ENCODE measurements around the gene CDC40. TPM values are rescaled to one million over a fixed set of nuclear protein-coding genes. Genes with fewer than 3 reads are reported as not detected.
A peak's percentile ranks its signal among the peaks of the same experiment; 100 is the strongest.

The CDC40 gene
- total and polyA plus RNA-seq, 9 of the 15 experiments (the other 6 are each of a cell fraction or from before 2014, with no cell fraction given): 9.7 to 26.3 (median 15.7) TPM

- H3K79me2 ChIP-seq (ENCODE audit: control insufficient read depth, insufficient read depth, low read length): peaks cover 48% of the 10 kb centered on the region
- peak in 1 of 2 experiments; percentile 63; a peak in 1 of 4 replicates for TF ChIP-seq ARNT (IDR thresholded peaks at IDR 0.05)
- peak; percentile 70 for TF ChIP-seq ZFX (CRISPR knock-in tag; IDR thresholded peaks at IDR 0.05)
- TF ChIP-seq DACH1 (IDR thresholded peaks at IDR 0.05; ENCODE audit: partially characterized antibody): no peak
- no peak for TF ChIP-seq ZNF165 (CRISPR knock-in tag; IDR thresholded peaks at IDR 0.05; ENCODE audit: borderline replicate concordance)
- TF ChIP-seq ATF7 (IDR thresholded peaks at IDR 0.05): peak; percentile 99
- TF ChIP-seq NR2C1 (IDR thresholded peaks at IDR 0.05): 0 out of 2 replicates have a peak, but pooled peaks have one; percentile 15
- peak; percentile 38; the same call in 1 of the 2 replicates for TF ChIP-seq NR2C1 (tag; IDR thresholded peaks at IDR 0.05)
- TF ChIP-seq GABPB1 (CRISPR knock-in tag; IDR thresholded peaks at IDR 0.05): peak; percentile 93
- TF ChIP-seq ZNF175 (CRISPR knock-in tag; IDR thresholded peaks at IDR 0.05; ENCODE audit: low read depth): peak; percentile 87
- TF ChIP-seq ETV1 (tag; conservative IDR thresholded peaks at IDR 0.05; ENCODE audit: low read depth): peak; percentile 73
- TF ChIP-seq, protein P1, sequence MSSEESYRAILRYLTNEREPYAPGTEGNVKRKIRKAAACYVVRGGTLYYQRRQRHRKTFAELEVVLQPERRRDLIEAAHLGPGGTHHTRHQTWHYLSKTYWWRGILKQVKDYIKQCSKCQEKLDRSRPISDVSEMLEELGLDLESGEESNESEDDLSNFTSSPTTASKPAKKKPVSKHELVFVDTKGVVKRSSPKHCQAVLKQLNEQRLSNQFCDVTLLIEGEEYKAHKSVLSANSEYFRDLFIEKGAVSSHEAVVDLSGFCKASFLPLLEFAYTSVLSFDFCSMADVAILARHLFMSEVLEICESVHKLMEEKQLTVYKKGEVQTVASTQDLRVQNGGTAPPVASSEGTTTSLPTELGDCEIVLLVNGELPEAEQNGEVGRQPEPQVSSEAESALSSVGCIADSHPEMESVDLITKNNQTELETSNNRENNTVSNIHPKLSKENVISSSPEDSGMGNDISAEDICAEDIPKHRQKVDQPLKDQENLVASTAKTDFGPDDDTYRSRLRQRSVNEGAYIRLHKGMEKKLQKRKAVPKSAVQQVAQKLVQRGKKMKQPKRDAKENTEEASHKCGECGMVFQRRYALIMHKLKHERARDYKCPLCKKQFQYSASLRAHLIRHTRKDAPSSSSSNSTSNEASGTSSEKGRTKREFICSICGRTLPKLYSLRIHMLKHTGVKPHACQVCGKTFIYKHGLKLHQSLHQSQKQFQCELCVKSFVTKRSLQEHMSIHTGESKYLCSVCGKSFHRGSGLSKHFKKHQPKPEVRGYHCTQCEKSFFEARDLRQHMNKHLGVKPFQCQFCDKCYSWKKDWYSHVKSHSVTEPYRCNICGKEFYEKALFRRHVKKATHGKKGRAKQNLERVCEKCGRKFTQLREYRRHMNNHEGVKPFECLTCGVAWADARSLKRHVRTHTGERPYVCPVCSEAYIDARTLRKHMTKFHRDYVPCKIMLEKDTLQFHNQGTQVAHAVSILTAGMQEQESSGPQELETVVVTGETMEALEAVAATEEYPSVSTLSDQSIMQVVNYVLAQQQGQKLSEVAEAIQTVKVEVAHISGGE (CRISPR knock-in tag; IDR thresholded peaks at IDR 0.05): peak in 1 of 3 experiments; percentile 69; a peak in 2 of 6 replicates
- TF ChIP-seq ZNF174 (CRISPR knock-in tag; IDR thresholded peaks at IDR 0.05): no peak
- no peak for TF ChIP-seq OTX1 (CRISPR knock-in tag; IDR thresholded peaks at IDR 0.05)
- no peak for TF ChIP-seq PTRF (tag; IDR thresholded peaks at IDR 0.05)
- peak; percentile 95 for TF ChIP-seq GABPA (tag; conservative IDR thresholded peaks at IDR 0.05; ENCODE audit: low read depth)
- TF ChIP-seq U2AF1 (optimal IDR thresholded peaks at IDR 0.05; ENCODE audit: low read depth, low read length): peak; percentile 35
- no peak for TF ChIP-seq RAD21 (CRISPR knock-in tag; conservative IDR thresholded peaks at IDR 0.05 in 1 of 2, IDR thresholded peaks at IDR 0.05 in 1 of 2)
- TF ChIP-seq TEAD1 (CRISPR knock-in tag; IDR thresholded peaks at IDR 0.05): peak in 1 of 2 experiments; percentile 48; a peak in 2 of 4 replicates
These were observed 610 bp upstream of the CDC40 start, which contains the start of gene WASF1 for GRCh38 chr6:110179406-110180227. Gene WASF1 (minus strand): TSS chr6:110179670. CDS start chr6:110127601, 52,069 bp downstream.

More at GRCh38 chr6:110179406-110180227, 610 bp upstream of the CDC40 start, which contains the start of gene WASF1:
- intact Hi-C loops (cut with micrococcal nuclease) (loop anchor here (10.0 kb wide), 1 partner anchor 475 kb away; no protein-coding TSS in a partner anchor), in situ Hi-C loops (cut with MboI) (loop anchor here (10.0 kb wide), 1 partner anchor 215 kb away; no protein-coding TSS in a partner anchor)
- Histone ChIP-seq H3K4me2 (ENCODE audit: insufficient read depth, low read length) (peak within 1 kb of the TSS; percentile 88), H3K9ac (ENCODE audit: insufficient read depth in 1 of 2, low read depth in 2 of 2, low read length in 2 of 2) (peak within 1 kb of the TSS; percentile 89 to 98), H3K36me3 (ENCODE audit: control insufficient read depth, insufficient read depth, low read length) (peaks cover 14% of the 10 kb centered on the region; the same call in 2 of the 3 replicates), H3K9me3 (replicated peaks; ENCODE audit: control insufficient read depth, insufficient read depth, low read depth, low read length) (no peaks in the 10 kb centered on the region), H3K9me1 (ENCODE audit: control insufficient read depth, insufficient read depth, low read length) (no peaks in the 10 kb centered on the region), H3K4me1 (replicated peaks in 1 of 2; ENCODE audit: control insufficient read depth in 2 of 2, insufficient read depth in 2 of 2, low read length in 2 of 2) (peaks cover 12 to 13% of the 10 kb centered on the region in 2 experiments; a peak in 4 of 5 replicates), H3K27me3 (ENCODE audit: control insufficient read depth in 2 of 2, insufficient read depth in 2 of 2, low read length in 2 of 2) (no peaks in the 10 kb centered on the region), H4K20me1 (replicated peaks; ENCODE audit: control insufficient read depth, insufficient read depth, low read length) (no peaks in the 10 kb centered on the region; the same call in 1 of the 2 replicates), H3K4me3 (peak within 1 kb of the TSS; percentile 88), H3K27ac (ENCODE audit: extremely low read depth, low read depth, low read length) (peak within 1 kb of the TSS; percentile 94), H2AFZ (ENCODE audit: low read depth, low read length) (peak within 1 kb of the TSS; percentile 98)
- BruUV-seq (replicated peaks): no TSS peak
- ChIA-PET CTCF (ENCODE audit: low intra/inter-chr PET ratio) (interaction anchor here (0.7 to 1.1 kb wide), 2 partner anchors 97 to 211 kb away, joined by 3 read pairs; no protein-coding TSS in a partner anchor), POLR2A (interaction anchor here (0.7 to 1.5 kb wide), 4 partner anchors 9 to 489 kb away, joined by 3 to 4 read pairs (median 3); no protein-coding TSS in a partner anchor)
- DNase-seq (ENCODE audit: extremely low read depth in 1 of 4, low spot score in 3 of 4) (peak; percentile 87 to 98 (median 91)), ATAC-seq (peak; percentile 90), FAIRE-seq (peak; percentile 98)
- WGBS (ENCODE audit: insufficient coverage, low coverage, missing lambda C conversion rate): under 1% methylated on average over 44 of the region's 62 CpGs
